CD14-positive monocyte (primary cell): ENCODE results near the gene BDKRB2. TPM values are rescaled to one million over a fixed set of nuclear protein-coding genes. Genes with fewer than 3 reads are reported as not detected.

Source experiments
- DNase-seq, 3 donors: peaks; one replicate each; pipeline ENCODE4 v3.0.0-alpha.2; 2011 to 2022
- H2AFZ ChIP-seq: 2 replicates; pipeline ENCODE4 v1.6.0; 2012; ENCODE audit warnings: mild to moderate bottlenecking, low read depth, low read length, inconsistent platforms; ENCODE audit not compliant: insufficient read depth, poor library complexity, severe bottlenecking
- H3K27ac ChIP-seq, 2 donors: 1 replicate in 1 of 2; 2 replicates in 1 of 2; pipeline ENCODE4 v1.5.1; 2012 to 2013; ENCODE audit warnings: low read length in 2 of 2, control low read depth in 1 of 2, inconsistent platforms in 1 of 2, low read depth in 1 of 2, mild to moderate bottlenecking in 1 of 2
- H3K27me3 ChIP-seq, 2 donors: one replicate each; pipeline versions ENCODE4 v1.6.0 to v1.6.1; 2011 to 2013; ENCODE audit warnings: low read length in 2 of 2; ENCODE audit not compliant: control insufficient read depth in 2 of 2, insufficient read depth in 2 of 2
- H3K36me3 ChIP-seq, 2 donors: replicated peaks in 1 of 2; 1 replicate in 1 of 2; 2 replicates in 1 of 2; pipeline versions ENCODE4 v1.5.1 to v1.6.1; 2012 to 2013; ENCODE audit warnings: low read length in 2 of 2, control low read depth in 1 of 2, inconsistent platforms in 1 of 2, mild to moderate bottlenecking in 1 of 2; ENCODE audit not compliant: insufficient read depth in 2 of 2, control insufficient read depth in 1 of 2
- H3K4me1 ChIP-seq, 2 donors: 1 replicate in 1 of 2; 2 replicates in 1 of 2; pipeline versions ENCODE4 v1.5.1 to v1.6.1; 2012 to 2013; ENCODE audit warnings: low read length in 2 of 2, control low read depth in 1 of 2, inconsistent platforms in 1 of 2, mild to moderate bottlenecking in 1 of 2, moderate library complexity in 1 of 2; ENCODE audit not compliant: insufficient read depth in 2 of 2, control insufficient read depth in 1 of 2
- H3K4me2 ChIP-seq: replicated peaks from 2 replicates; pipeline ENCODE3; 2012; ENCODE audit warnings: low read length, moderate library complexity, mild to moderate bottlenecking; ENCODE audit not compliant: poor library complexity, severe bottlenecking; ENCODE audit errors: extremely low read depth
- H3K4me3 ChIP-seq, 3 experiments: fragments of 200-600 bp in 1 of 3; sonication (generic) in 1 of 3; replicated peaks in 1 of 3; 1 replicate in 2 of 3; 2 replicates in 1 of 3; pipeline ENCODE4 v1.5.1; 2011 to 2013; ENCODE audit warnings: low read length in 3 of 3, mild to moderate bottlenecking in 3 of 3, control low read depth in 2 of 3, low read depth in 2 of 3, inconsistent platforms in 1 of 3, moderate library complexity in 1 of 3
- H3K79me2 ChIP-seq: 2 replicates; pipeline ENCODE4 v1.6.0; 2012; ENCODE audit warnings: mild to moderate bottlenecking, control low read depth, inconsistent platforms, low read length, moderate library complexity; ENCODE audit not compliant: insufficient read depth
- H3K9ac ChIP-seq: 2 replicates; pipeline ENCODE4 v1.6.0; 2017; ENCODE audit warnings: low read length, mild to moderate bottlenecking; ENCODE audit not compliant: insufficient read depth, poor library complexity, severe bottlenecking
- H3K9me3 ChIP-seq, 2 donors: replicated peaks in 1 of 2; 1 replicate in 1 of 2; 2 replicates in 1 of 2; pipeline versions ENCODE4 v1.5.1 to v1.6.1; 2012 to 2013; ENCODE audit warnings: low read length in 2 of 2, control low read depth in 1 of 2; ENCODE audit not compliant: control insufficient read depth in 1 of 2, insufficient read depth in 1 of 2
- H4K20me1 ChIP-seq: 2 replicates; pipeline ENCODE4 v1.6.0; 2012; ENCODE audit warnings: mild to moderate bottlenecking, low read length, control low read depth, moderate library complexity; ENCODE audit not compliant: insufficient read depth
- H3K27ac Mint-ChIP-seq, 7 donors: one replicate each; pipeline ENCODE4 v1.8.0; 2020; ENCODE audit warnings: mild to moderate bottlenecking in 7 of 7, mixed read lengths in 7 of 7, moderate library complexity in 6 of 7, inconsistent platforms in 2 of 7
- H3K27me3 Mint-ChIP-seq, 3 donors: one replicate each; pipeline ENCODE4 v1.8.0; 2021 to 2022; ENCODE audit warnings: low read depth in 3 of 3, mild to moderate bottlenecking in 3 of 3, mixed read lengths in 3 of 3, moderate library complexity in 3 of 3, inconsistent platforms in 1 of 3
- H3K36me3 Mint-ChIP-seq, 2 donors: one replicate each; pipeline ENCODE4 v1.8.0; 2020; ENCODE audit warnings: mixed read lengths in 2 of 2, inconsistent platforms in 1 of 2, mild to moderate bottlenecking in 1 of 2
- H3K4me1 Mint-ChIP-seq: one replicate; pipeline ENCODE4 v1.8.0; 2020; ENCODE audit warnings: mild to moderate bottlenecking, mixed read lengths
- H3K4me3 Mint-ChIP-seq, 2 donors: one replicate each; pipeline ENCODE4 v1.8.0; 2020; ENCODE audit warnings: mild to moderate bottlenecking in 2 of 2, mixed read lengths in 2 of 2, moderate library complexity in 1 of 2
- H3K9me3 Mint-ChIP-seq, 7 donors: one replicate each; pipeline ENCODE4 v1.8.0; 2020 to 2022; ENCODE audit warnings: mixed read lengths in 7 of 7, mild to moderate bottlenecking in 6 of 7, moderate library complexity in 6 of 7, inconsistent platforms in 2 of 7
- CTCF ChIP-seq: fragments of 200-600 bp; IDR thresholded peaks from one replicate; pipeline ENCODE4 v1.8.0; 2022; ENCODE audit warnings: antibody characterized with exemption, mild to moderate bottlenecking
- WGBS: methylation state at CpG from one replicate; pipeline ENCODE4 v1.1.5; 2013; ENCODE audit warnings: missing lambda C conversion rate; ENCODE audit not compliant: insufficient coverage; 5-methylcytosine and 5-hydroxymethylcytosine counted together
- intact Hi-C, 2 donors: fragments of 100-400 bp; cut with micrococcal nuclease; formaldehyde crosslinking; loops; one replicate each; pipeline versions ENCODE4 v1.15.0 to v1.15.1; 2023
- polyA plus RNA-seq, 3 donors: library from polyadenylated mRNA; depleted of rRNA in 1 of 3; unstranded in 2 of 3; stranded (reverse) in 1 of 3; fragments of 300-500 nt in 2 of 3; fragments of >200 nt in 1 of 3; fragmentation: Illumina TruSeq in 2 of 3; gene quantifications; 1 replicate in 2 of 3; 2 replicates in 1 of 3; pipeline ENCODE4 v1.2.3, GENCODE V29; 2012 to 2021

The BDKRB2 gene
- polyA plus RNA-seq, 3 donors = not detected

- H2AFZ ChIP-seq = no peak overlapping the region
- intact Hi-C loops = no loop called here
- no peak for DNase-seq
- H3K9me3 ChIP-seq = no peaks in the 10 kb centered on the region
- H3K9me3 Mint-ChIP-seq = peaks cover 0 to 8% (median 0%) of the 10 kb centered on the region in 7 donors
- H3K4me1 Mint-ChIP-seq = no peaks in the 10 kb centered on the region
- peak overlapping the region in 1 of 7 donors; percentile 25 for H3K27ac Mint-ChIP-seq
- no peak overlapping the region for H3K4me3 Mint-ChIP-seq
- H3K4me3 ChIP-seq = no peak overlapping the region
- H3K4me2 ChIP-seq = no peak overlapping the region
- H4K20me1 ChIP-seq = no peaks in the 10 kb centered on the region
- H3K36me3 Mint-ChIP-seq = no peaks in the 10 kb centered on the region
- no peaks in the 10 kb centered on the region for H3K36me3 ChIP-seq
- no peak for TF ChIP-seq CTCF
- H3K27ac ChIP-seq = no peak overlapping the region
- peaks cover 5 to 13% (median 8%) of the 10 kb centered on the region in 3 donors for H3K27me3 Mint-ChIP-seq
- WGBS = 97% methylated on average over 17 of the region's 20 CpGs
- H3K27me3 ChIP-seq = no peaks in the 10 kb centered on the region
- H3K9ac ChIP-seq = no peak overlapping the region
- no peaks in the 10 kb centered on the region for H3K79me2 ChIP-seq
- no peaks in the 10 kb centered on the region for H3K4me1 ChIP-seq
Observed at GRCh38 chr14:96263347-96264199, 58.9 kb downstream of the BDKRB2 start.

GRCh38 chr14:96264200-96264553 lies 59.5 kb downstream of the BDKRB2 start:
- H3K4me1 Mint-ChIP-seq = no peaks in the 10 kb centered on the region
- H3K36me3 Mint-ChIP-seq = no peaks in the 10 kb centered on the region
- peaks cover 5 to 10% (median 7%) of the 10 kb centered on the region in 3 donors for H3K27me3 Mint-ChIP-seq
- H3K9ac ChIP-seq = no peak overlapping the region
- H3K27ac ChIP-seq = no peak overlapping the region
- no peaks in the 10 kb centered on the region for H4K20me1 ChIP-seq
- H3K4me1 ChIP-seq = no peaks in the 10 kb centered on the region
- no peak overlapping the region for H3K4me2 ChIP-seq
- no peak for TF ChIP-seq CTCF
- 88% methylated on average over 9 of the region's 14 CpGs for WGBS
- no peaks in the 10 kb centered on the region for H3K36me3 ChIP-seq
- no peak for DNase-seq
- no peaks in the 10 kb centered on the region for H3K9me3 ChIP-seq
- no peaks in the 10 kb centered on the region for H3K79me2 ChIP-seq
- H3K27me3 ChIP-seq = no peaks in the 10 kb centered on the region
- no peak overlapping the region for H2AFZ ChIP-seq
- H3K27ac Mint-ChIP-seq = no peak overlapping the region
- H3K4me3 ChIP-seq = no peak overlapping the region
- intact Hi-C loops = no loop called here
- H3K4me3 Mint-ChIP-seq = no peak overlapping the region
- H3K9me3 Mint-ChIP-seq = peaks cover 0 to 8% (median 0%) of the 10 kb centered on the region in 7 donors
